GM21825 (cell line): Measurements from ENCODE around the gene LBHD2.
"Not testable (repeated sequence)": the region's sequence is repeated elsewhere in the genome, so short reads cannot be mapped to it uniquely, and the experiment has no call there.

Experiments
- ATAC-seq: cut with Tn5 transposase; IDR thresholded peaks from one replicate; pipeline ENCODE4 v1.9.1; 2021; ENCODE audit warnings: mild to moderate bottlenecking, moderate library complexity; ENCODE audit not compliant: unreplicated experiment

LBHD2 gene

GRCh38 chr14:103117499-103117898, 33.5 kb downstream of the LBHD2 start:
- ATAC-seq: not testable (repeated sequence)

DNA sequence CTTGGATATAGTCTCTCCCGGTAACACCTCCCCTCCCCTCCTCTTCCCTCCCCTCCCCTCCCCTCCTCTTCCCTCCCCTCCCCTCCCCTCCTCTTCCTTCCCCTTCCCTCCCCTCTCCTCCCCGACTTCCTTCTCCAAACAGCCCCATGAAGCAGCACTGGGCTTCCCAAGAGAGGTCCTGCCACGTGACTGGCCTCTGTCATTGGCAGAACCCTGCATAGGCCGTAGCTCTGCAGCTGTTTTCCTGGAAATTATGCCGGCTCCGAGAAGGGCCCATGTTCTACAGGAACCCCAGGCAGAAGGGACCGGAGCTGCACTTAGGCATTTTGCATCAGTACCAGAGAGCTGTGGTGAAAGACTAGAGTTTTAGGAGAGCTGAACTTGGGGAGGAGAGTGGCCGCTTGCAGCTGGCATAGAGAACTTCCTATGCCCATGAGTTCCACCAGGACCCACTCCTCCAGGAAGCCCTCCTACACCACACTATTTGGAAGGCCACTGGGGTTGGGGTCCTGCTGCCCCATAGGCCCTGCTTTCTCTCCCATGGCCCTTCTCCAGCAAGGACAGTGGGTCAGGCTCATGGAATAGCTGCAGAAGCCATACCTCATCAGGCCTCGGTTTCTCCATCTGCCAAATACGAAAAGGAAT, 34.1 kb downstream of the LBHD2 start:
- no peak for ATAC-seq

DNA sequence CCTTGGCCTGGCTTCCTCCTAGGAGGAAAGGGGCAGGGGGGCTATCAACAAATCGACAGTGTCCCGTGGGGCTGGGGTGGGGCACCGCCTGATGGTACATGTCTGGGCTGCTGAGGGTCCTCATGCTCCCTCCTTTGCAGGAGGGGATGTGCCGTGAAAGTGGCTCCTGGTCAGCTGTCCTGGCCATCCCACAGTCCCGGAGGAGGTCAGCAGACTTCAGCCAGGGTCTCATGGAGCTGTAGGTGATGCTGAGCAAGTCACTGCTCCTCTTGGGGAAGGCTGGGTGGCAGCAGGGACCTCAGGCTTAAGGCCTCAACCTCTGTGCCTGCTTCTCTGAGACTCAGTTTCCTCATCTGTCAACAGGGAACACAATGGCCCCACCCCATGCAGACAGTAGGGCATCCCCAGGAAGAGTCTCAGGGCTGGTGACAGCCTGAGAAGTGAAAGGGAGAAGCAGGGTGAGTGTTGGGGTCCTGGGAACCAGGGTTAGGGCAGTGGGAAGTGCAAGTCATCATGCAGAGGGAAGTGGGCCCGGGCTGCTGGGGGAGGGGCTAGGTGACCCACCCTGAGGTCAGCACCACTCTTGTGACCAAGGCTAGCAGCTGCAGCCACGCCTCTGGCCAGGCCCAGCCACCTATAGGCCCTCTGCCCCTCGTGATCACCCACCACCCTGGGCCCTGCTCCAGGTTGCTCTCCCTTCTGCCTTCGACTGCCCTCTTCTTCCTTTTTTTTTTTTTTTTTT, 34.8 kb downstream of the LBHD2 start:
- ATAC-seq: no peak

- not testable (repeated sequence) for ATAC-seq
These were observed 35.5 kb downstream of the LBHD2 start for GRCh38 chr14:103119527-103119926.

GRCh38 chr14:103121121-103121845, 37.3 kb downstream of the LBHD2 start:
- ATAC-seq: no peak

DNA sequence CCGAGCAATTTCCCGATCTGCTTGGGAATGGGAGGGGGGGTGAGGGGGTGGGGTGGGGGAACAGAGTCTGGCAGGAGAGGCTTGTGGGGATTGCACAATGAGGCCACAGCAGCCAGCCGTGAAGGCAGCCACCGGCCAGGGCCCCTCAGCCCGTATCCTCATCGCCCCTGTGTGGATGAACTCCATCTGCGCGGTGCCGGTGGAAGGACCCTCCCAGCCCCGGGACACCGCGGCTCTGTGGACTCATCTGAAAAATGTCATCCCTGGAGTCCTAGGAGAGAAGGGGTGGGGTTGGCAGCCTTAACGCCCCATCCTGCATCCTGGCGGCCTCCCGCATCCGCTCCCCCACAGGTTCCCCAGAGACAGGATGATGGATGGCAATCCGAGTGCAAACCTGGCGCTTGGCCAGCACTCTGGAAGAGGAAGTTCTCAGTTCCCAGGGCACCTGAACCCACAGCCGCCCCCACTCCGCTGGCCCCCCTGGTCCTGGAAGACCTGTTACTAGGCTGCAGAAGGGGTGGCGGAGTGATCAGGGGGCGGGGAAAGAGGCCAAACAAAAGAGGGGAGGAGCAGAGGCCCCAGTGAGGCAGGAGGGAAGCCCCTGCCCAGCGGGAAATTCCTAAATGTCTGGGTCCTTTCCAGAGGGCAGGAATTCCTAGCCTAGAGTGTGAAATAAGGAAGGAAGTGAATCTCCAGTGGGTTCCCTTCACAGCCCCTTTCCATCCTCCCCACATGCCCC, 38.0 kb downstream of the LBHD2 start:
- ATAC-seq: no peak

DNA sequence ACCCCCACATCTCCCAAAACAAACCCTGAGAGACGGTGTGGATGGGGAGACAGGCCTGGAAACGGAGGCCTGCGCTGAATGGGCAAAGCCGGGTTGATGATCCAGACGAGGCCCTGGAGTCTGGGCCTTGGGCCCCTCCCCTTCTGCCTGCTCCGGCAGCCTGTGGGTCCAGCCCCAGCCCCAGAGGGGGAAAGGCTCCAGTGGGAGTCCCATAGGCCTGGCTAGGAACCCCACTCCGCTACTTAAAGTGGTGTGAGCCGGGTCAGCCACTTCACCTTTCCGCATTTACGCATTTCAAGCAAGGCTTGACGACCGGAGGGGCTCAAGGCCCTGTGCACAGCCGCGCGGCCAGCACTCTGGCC, 38.6 kb downstream of the LBHD2 start:
- no peak for ATAC-seq

DNA sequence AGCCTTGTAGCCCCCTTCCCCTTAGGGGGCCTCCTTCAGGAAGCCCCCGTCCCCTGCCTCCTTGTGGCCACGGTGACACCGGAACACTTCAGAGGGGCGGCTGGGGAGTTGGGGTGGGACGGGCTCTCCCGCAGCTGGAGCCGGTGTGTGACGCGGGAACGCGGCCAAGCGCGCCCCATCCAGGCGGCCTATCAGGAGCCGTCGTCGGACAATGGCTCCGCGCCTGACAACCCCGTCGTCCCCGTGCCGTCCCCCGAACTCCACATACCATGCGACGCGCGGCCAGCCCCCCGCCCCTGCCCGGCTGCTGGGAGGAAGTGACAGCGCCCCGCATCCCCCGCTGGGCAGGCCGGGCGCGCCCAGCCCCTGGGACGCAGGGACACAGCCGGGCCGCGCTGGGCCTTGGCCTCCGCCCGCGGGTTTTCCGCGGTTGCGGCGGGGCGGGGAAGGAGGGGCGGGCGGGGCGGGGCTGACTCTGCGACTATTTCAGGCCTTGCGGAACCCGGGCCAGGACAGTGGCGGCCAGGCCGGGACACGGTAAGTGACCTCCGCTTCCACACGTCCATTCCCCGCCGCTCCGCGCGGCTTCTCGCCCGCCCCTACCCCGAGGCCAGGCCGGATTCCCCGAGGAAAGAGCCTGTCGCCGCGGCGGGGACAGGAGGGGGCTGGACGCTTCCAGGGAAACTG, 39.1 kb downstream of the LBHD2 start, which contains the start of gene TNFAIP2:
Gene TNFAIP2 (plus strand): TSS at position 515 of the 687 bp plus-strand sequence. CDS start 2,997 bp downstream, outside the sequence.
- ATAC-seq: no peak

DNA sequence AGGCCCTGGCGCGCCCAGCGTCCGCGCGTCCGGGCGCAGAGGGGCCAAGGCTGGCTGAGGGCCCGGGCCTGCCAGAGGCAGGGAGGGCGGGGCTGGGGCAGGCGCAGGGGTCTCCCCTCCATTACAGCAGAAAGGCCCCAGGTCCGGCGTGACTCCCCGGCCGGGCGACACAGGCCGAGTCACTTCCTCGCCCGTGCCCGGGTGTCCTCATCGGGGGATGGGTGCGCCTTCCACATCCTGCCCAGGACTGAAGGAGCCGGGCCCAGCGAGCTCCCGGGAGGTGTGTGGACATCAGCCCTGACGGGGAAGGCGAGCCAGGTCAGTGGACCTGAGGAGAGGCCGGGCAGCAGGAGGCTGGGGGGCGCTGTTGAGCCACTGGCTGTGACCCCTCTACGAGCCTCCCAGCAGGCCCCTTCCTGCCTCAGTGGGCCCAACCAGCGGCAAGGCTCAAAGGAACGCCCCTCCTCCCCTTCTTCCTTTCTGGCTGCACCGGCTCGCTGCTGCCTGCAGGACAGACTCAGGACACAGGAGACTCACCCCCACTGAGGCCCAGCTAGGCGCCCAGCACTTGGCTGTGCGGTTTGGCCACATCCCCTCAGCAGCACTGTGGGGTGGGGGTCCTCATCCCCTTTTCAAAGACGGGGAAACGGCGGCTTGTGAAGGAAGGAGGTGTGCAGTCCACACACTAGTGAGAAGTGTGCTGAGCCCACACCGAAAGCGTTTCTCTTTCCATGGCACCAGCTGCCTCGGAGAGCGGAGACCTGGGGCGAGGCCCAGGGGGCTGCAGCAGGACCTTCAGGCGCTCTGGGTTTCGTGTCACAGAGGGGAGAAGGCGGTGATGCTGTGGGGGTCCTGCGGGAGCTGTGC, 39.9 kb downstream of the LBHD2 start:
- no peak for ATAC-seq

DNA sequence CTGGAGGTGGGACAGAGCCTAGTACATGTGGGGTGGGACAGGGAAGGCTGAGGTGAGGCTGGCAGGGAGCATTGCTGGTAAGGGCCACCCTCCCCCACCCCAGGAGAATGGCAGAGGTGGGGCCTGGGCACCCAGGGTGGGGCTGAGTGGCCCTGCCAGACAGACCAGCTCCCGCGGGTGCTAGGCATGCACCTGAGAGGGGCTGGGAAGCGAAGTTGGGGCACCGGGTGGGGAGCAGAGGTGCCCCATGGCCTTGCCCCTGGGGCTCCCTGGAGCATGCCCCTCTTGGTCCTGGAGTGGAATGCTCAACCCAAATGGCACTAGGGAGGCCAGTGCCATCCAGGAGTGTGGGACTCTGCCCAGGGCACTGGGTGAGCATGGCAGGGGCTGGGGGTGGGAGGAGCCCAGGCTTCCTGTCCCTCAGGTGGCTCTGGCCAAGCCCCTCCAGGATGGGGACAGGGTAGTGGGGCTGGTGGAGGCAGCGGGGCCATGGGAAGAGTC, 40.5 kb downstream of the LBHD2 start:
- ATAC-seq: no peak

- no peak for ATAC-seq
These were observed 41.4 kb downstream of the LBHD2 start for GRCh38 chr14:103125098-103126070.

GRCh38 chr14:103126088-103126872, 42.3 kb downstream of the LBHD2 start:
- no peak for ATAC-seq

DNA sequence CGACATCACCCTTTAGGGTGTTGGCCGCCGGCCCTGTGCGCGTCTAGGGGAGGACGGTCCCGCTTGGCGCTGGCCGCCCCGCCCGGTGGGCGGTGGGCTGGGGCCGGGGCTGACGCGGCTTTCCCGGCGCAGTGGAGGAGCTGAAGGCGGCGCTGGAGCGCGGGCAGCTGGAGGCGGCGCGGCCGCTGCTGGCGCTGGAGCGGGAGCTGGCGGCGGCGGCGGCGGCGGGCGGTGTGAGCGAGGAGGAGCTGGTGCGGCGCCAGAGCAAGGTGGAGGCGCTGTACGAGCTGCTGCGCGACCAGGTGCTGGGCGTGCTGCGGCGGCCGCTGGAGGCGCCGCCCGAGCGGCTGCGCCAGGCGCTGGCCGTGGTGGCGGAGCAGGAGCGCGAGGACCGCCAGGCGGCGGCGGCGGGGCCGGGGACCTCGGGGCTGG, 42.9 kb downstream of the LBHD2 start:
- ATAC-seq: no peak

GRCh38 chr14:103127356-103127755, 43.3 kb downstream of the LBHD2 start:
- no peak for ATAC-seq

GRCh38 chr14:103127861-103128598, 44.0 kb downstream of the LBHD2 start:
- ATAC-seq: no peak

- no peak for ATAC-seq
These were observed 44.8 kb downstream of the LBHD2 start for GRCh38 chr14:103128631-103129300.
